ENCODE results near the gene IL10RB. TPM values are rescaled to one million over a fixed set of nuclear protein-coding genes. Genes with fewer than 3 reads are reported as not detected.
"Not testable (repeated sequence)": the region's sequence is repeated elsewhere in the genome, so short reads cannot be mapped to it uniquely, and the experiment has no call there.

The IL10RB gene
- total and polyA plus RNA-seq, 2 of the 8 experiments (the other 6 are each of a cell fraction or from before 2014, with no cell fraction given), result 2.7 to 3.2 TPM

- no peak for TF ChIP-seq SP2 (IDR thresholded peaks at IDR 0.05; ENCODE audit: low read length)
- TF ChIP-seq RXRA (IDR thresholded peaks at IDR 0.05; ENCODE audit: insufficient read depth, low read depth, low read length), result no peak
These were observed 51.8 kb downstream of the IL10RB start (continued) for GRCh38 chr21:33317786-33318486.

DNA sequence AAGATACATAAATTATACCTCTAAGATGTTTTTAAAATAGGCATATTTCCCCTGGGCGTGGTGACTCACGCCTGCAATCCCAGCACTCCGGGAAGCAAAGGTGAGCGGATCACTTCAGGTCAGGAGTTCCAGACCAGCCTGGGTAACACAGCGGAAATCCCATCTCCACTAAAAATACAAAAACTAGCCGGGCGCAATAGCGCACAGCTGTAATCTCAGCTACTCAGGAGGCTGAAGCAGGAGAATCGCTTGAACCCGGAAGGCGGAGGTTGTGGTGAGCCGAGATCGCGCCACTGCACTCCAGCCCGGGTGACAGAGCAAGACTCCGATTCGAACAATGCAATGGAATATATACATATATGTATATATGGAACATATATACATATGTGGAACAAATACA lies 54.8 kb downstream of the IL10RB start:
- not testable (repeated sequence) for H2BK5ac ChIP-seq (ENCODE audit: low read depth, low read length); H3K27me3 ChIP-seq (replicated peaks in 1 of 4; ENCODE audit: control insufficient read depth in 3 of 4, extremely low read depth in 1 of 4, insufficient read depth in 3 of 4, low read length in 3 of 4); H4K91ac ChIP-seq (replicated peaks; ENCODE audit: insufficient read length, low read length); DNase-seq (ENCODE audit: low read depth in 1 of 2, low spot score in 2 of 2); H4K20me1 ChIP-seq (replicated peaks in 1 of 2; ENCODE audit: control insufficient read depth in 1 of 2, insufficient read depth in 2 of 2, low read length in 2 of 2); H2AFZ ChIP-seq (ENCODE audit: low read length); H2BK12ac ChIP-seq (ENCODE audit: low read depth, low read length); H4K8ac ChIP-seq (ENCODE audit: extremely low read depth, insufficient read depth, low read length); H3K27ac ChIP-seq (ENCODE audit: low read depth, low read length); H3K4me2 ChIP-seq (ENCODE audit: insufficient read depth in 1 of 2, low read depth in 2 of 2, low read length in 2 of 2); H3K23me2 ChIP-seq (ENCODE audit: low read depth, low read length); H3K4ac ChIP-seq (replicated peaks; ENCODE audit: insufficient read length, low read depth, low read length); H3K36me3 ChIP-seq (ENCODE audit: control insufficient read depth in 2 of 4, insufficient read depth in 4 of 4, low read length in 3 of 4); H3K4me1 ChIP-seq (replicated peaks in 1 of 4; ENCODE audit: control insufficient read depth in 3 of 4, insufficient read depth in 4 of 4, low read length in 3 of 4); FAIRE-seq; H2BK120ac ChIP-seq (replicated peaks; ENCODE audit: low read depth, low read length); H3K79me2 ChIP-seq (ENCODE audit: control insufficient read depth in 1 of 2, insufficient read depth in 2 of 2, low read length in 2 of 2); H3K9ac ChIP-seq (replicated peaks in 1 of 4; ENCODE audit: extremely low read depth in 1 of 4, low read depth in 3 of 4, low read length in 3 of 4); H3K79me1 ChIP-seq (ENCODE audit: low read depth, low read length); H3K4me3 ChIP-seq (ENCODE audit: extremely low read depth in 1 of 4, insufficient read depth in 2 of 4, low read depth in 3 of 4, low read length in 4 of 4); H3K14ac ChIP-seq (ENCODE audit: insufficient read length); H2BK20ac ChIP-seq (ENCODE audit: low read length); H3K23ac ChIP-seq (ENCODE audit: insufficient read length); H2AK5ac ChIP-seq (ENCODE audit: low read depth, low read length); H3K18ac ChIP-seq (ENCODE audit: extremely low read depth, low read length); H2BK15ac ChIP-seq (ENCODE audit: low read length); H3K9me3 ChIP-seq (ENCODE audit: insufficient read depth in 2 of 2, low read depth in 1 of 2, low read length in 1 of 2); H4K5ac ChIP-seq (ENCODE audit: insufficient read length, low read depth, low read length); H3K56ac ChIP-seq (replicated peaks; ENCODE audit: insufficient read length, low read depth, low read length)
- WGBS, 2 experiments (ENCODE audit: extremely low coverage in 1 of 2, insufficient coverage in 1 of 2, insufficient read length in 1 of 2, insufficient replicate concordance in 2 of 2, low coverage in 1 of 2, low lambda C conversion rate in 2 of 2, missing lambda C conversion rate in 1 of 2), result 85% methylated on average over 17 of the region's 17 CpGs; no CpG with 5 or more reads in 1 of the 2 experiments
- CTCF ChIA-PET (ENCODE audit: partially characterized antibody), result interaction anchor here (1.1 to 1.9 kb wide), 2 partner anchors 41 to 65 kb away, joined by 4 read pairs; no protein-coding TSS in a partner anchor
- POLR2A ChIA-PET (ENCODE audit: partially characterized antibody), result interaction anchor here (1.3 kb wide), 1 partner anchor 40 kb away, joined by 3 read pairs; no protein-coding TSS in a partner anchor

All from H1 (cell line).